Transverse colon (tissue), 3 donors: ENCODE data around the gene MPDU1.

ENCODE experiments used
- CTCF ChIP-seq, 5 experiments: fragments of 200-600 bp in 3 of 5; fragments of 450-650 bp in 2 of 5; sonication (generic) in 3 of 5; IDR thresholded peaks; 1 replicate in 2 of 5; 2 replicates in 3 of 5; pipeline ENCODE4 v1.5.1; 2016 to 2017; ENCODE audit warnings: antibody characterized with exemption in 5 of 5, inconsistent platforms in 3 of 5, mild to moderate bottlenecking in 2 of 5, moderate library complexity in 1 of 5
- EP300 ChIP-seq: sonication (generic); formaldehyde crosslinking; IDR thresholded peaks from one replicate; pipeline ENCODE4 v1.6.1; 2017; ENCODE audit warnings: antibody characterized with exemption, low read depth
- POLR2A ChIP-seq: fragments of 450-650 bp; IDR thresholded peaks from one replicate; pipeline ENCODE4 v1.6.1; 2016; ENCODE audit warnings: antibody characterized with exemption, mild to moderate bottlenecking, moderate library complexity

GRCh38 chr17:7573324-7574080 lies 10.2 kb upstream of the MPDU1 start:
- peak; percentile 5 for TF ChIP-seq POLR2A
- TF ChIP-seq CTCF (IDR thresholded peaks at IDR 0.05), result no peak
- no peak for TF ChIP-seq EP300
